HEK293 (cell line): ENCODE results near the gene SFMBT2.

Source experiments
- CTCF ChIA-PET: fragments of 350-600 bp; formaldehyde crosslinking; extraction: SDS; loops from one replicate; lab custom pipeline; 2021; ENCODE audit warnings: antibody characterized with exemption; lab: Yijun Ruan, JAX
- POLR2A ChIA-PET: fragments of 300-600 bp; formaldehyde crosslinking; extraction: SDS; loops from one replicate; lab custom pipeline; 2020; ENCODE audit warnings: antibody characterized with exemption, inconsistent platforms; lab: Yijun Ruan, JAX
- H3K27ac ChIP-seq: fragments of 200-500 bp; sonication (Bioruptor generic); 2 replicates; pipeline ENCODE4 v1.5.1; 2014; ENCODE audit warnings: low read depth, low read length, control low read depth, inconsistent platforms; ENCODE audit errors: extremely low read depth
- H3K36me3 ChIP-seq, 2 experiments: fragments of 200-500 bp in 1 of 2; sonication (Bioruptor generic) in 1 of 2; 1 replicate in 1 of 2; 2 replicates in 1 of 2; pipeline ENCODE4 v1.5.1; 2014 to 2017; ENCODE audit warnings: inconsistent platforms in 2 of 2, low read length in 2 of 2; ENCODE audit not compliant: control insufficient read depth in 2 of 2, insufficient read depth in 1 of 2
- H3K4me1 ChIP-seq: fragments of 200-500 bp; sonication (Bioruptor generic); 2 replicates; pipeline ENCODE4 v1.5.1; 2014; ENCODE audit warnings: mild to moderate bottlenecking, low read length, inconsistent platforms; ENCODE audit not compliant: control insufficient read depth, insufficient read depth
- H3K4me3 ChIP-seq: 2 replicates; pipeline ENCODE4 v1.5.1; 2011; ENCODE audit warnings: low read depth, mild to moderate bottlenecking, control low read depth, low read length, moderate library complexity
- H3K9me3 ChIP-seq: fragments of 200-500 bp; sonication (Bioruptor generic); 2 replicates; pipeline ENCODE4 v1.5.1; 2014; ENCODE audit warnings: low read depth, low read length, inconsistent platforms; ENCODE audit not compliant: control insufficient read depth, insufficient read depth
- OVOL3 ChIP-seq: fragments of 450-650 bp; formaldehyde crosslinking; IDR thresholded peaks from 2 replicates; pipeline ENCODE4 v1.5.1; 2016; ENCODE audit warnings: missing biosample characterization, missing genetic modification characterization
- PRDM1 ChIP-seq: fragments of 450-650 bp; formaldehyde crosslinking; IDR thresholded peaks from 2 replicates; pipeline ENCODE4; 2016; ENCODE audit warnings: missing biosample characterization, missing genetic modification characterization
- REPIN1 ChIP-seq: fragments of 450-650 bp; formaldehyde crosslinking; IDR thresholded peaks from 2 replicates; pipeline ENCODE4 v1.5.1; 2017; ENCODE audit warnings: missing biosample characterization, missing genetic modification characterization, low read depth
- ZBTB7A ChIP-seq: fragments of 450-650 bp; formaldehyde crosslinking; IDR thresholded peaks from 2 replicates; pipeline ENCODE4 v1.5.1; 2016; ENCODE audit warnings: low read depth, missing biosample characterization, missing genetic modification characterization
- ZNF138 ChIP-seq: fragments of 450-650 bp; formaldehyde crosslinking; IDR thresholded peaks from 2 replicates; pipeline ENCODE4 v1.5.1; 2016; ENCODE audit warnings: missing biosample characterization, missing genetic modification characterization, borderline replicate concordance
- ZNF175 ChIP-seq: fragments of 450-650 bp; formaldehyde crosslinking; IDR thresholded peaks from 2 replicates; pipeline ENCODE4 v1.5.1; 2016; ENCODE audit warnings: missing biosample characterization, missing genetic modification characterization
- ZNF184 ChIP-seq: fragments of 450-650 bp; IDR thresholded peaks from 2 replicates; pipeline ENCODE4 v1.5.1; 2018; ENCODE audit warnings: missing biosample characterization, mild to moderate bottlenecking, missing genetic modification characterization
- ZNF214 ChIP-seq: fragments of 450-650 bp; formaldehyde crosslinking; IDR thresholded peaks from 2 replicates; pipeline ENCODE4 v1.5.1; 2017; ENCODE audit warnings: missing biosample characterization, mild to moderate bottlenecking, missing genetic modification characterization, borderline replicate concordance
- ZNF221 ChIP-seq: fragments of 450-650 bp; formaldehyde crosslinking; IDR thresholded peaks from 2 replicates; pipeline ENCODE4 v1.5.1; 2017; ENCODE audit warnings: missing biosample characterization, missing genetic modification characterization, borderline replicate concordance
- ZNF302 ChIP-seq: fragments of 450-650 bp; formaldehyde crosslinking; IDR thresholded peaks from 2 replicates; pipeline ENCODE4 v1.5.1; 2016; ENCODE audit warnings: missing biosample characterization, missing genetic modification characterization, low read depth
- ZNF311 ChIP-seq: fragments of 450-650 bp; formaldehyde crosslinking; IDR thresholded peaks from 2 replicates; pipeline ENCODE4 v1.5.1; 2017; ENCODE audit warnings: missing biosample characterization, missing genetic modification characterization, borderline replicate concordance
- ZNF37A ChIP-seq: fragments of 450-650 bp; IDR thresholded peaks from 2 replicates; pipeline ENCODE4 v1.5.1; 2018; ENCODE audit warnings: missing biosample characterization, missing genetic modification characterization
- ZNF514 ChIP-seq: fragments of 450-650 bp; formaldehyde crosslinking; IDR thresholded peaks from 2 replicates; pipeline ENCODE4 v1.5.1; 2016; ENCODE audit warnings: missing biosample characterization, missing genetic modification characterization
- ZNF560 ChIP-seq: fragments of 450-650 bp; formaldehyde crosslinking; IDR thresholded peaks from 2 replicates; pipeline ENCODE4 v1.5.1; 2017; ENCODE audit warnings: missing biosample characterization, missing genetic modification characterization, borderline replicate concordance
- ZNF585B ChIP-seq: fragments of 450-650 bp; formaldehyde crosslinking; IDR thresholded peaks from 2 replicates; pipeline ENCODE4 v1.5.1; 2016; ENCODE audit warnings: missing biosample characterization, missing genetic modification characterization
- ZNF621 ChIP-seq: fragments of 450-650 bp; formaldehyde crosslinking; IDR thresholded peaks from 2 replicates; pipeline ENCODE4 v1.5.1; 2017; ENCODE audit warnings: missing biosample characterization, missing genetic modification characterization
- ZNF629 ChIP-seq: fragments of 450-650 bp; formaldehyde crosslinking; IDR thresholded peaks from 2 replicates; pipeline ENCODE4 v1.5.1; 2017; ENCODE audit warnings: missing biosample characterization, missing genetic modification characterization
- ZNF654 ChIP-seq: fragments of 450-650 bp; formaldehyde crosslinking; IDR thresholded peaks from 2 replicates; pipeline ENCODE4 v1.5.1; 2016; ENCODE audit warnings: low read depth, missing biosample characterization, missing genetic modification characterization
- ZNF658 ChIP-seq: fragments of 450-650 bp; formaldehyde crosslinking; IDR thresholded peaks from 2 replicates; pipeline ENCODE4; 2016; ENCODE audit warnings: missing biosample characterization, missing genetic modification characterization
- ZNF76 ChIP-seq: fragments of 450-650 bp; formaldehyde crosslinking; IDR thresholded peaks from 2 replicates; pipeline ENCODE4; 2016; ENCODE audit warnings: low read depth, missing biosample characterization, missing genetic modification characterization, borderline replicate concordance
- ZNF785 ChIP-seq: fragments of 450-650 bp; formaldehyde crosslinking; IDR thresholded peaks from 2 replicates; pipeline ENCODE4 v1.5.1; 2016; ENCODE audit warnings: missing biosample characterization, missing genetic modification characterization
- TF ChIP-seq, protein P1 (sequence below): fragments of 450-650 bp; formaldehyde crosslinking; IDR thresholded peaks from 2 replicates; pipeline ENCODE4 v1.5.1; 2016; ENCODE audit warnings: missing biosample characterization, missing genetic modification characterization
- TF ChIP-seq, protein P2 (sequence below): fragments of 450-650 bp; formaldehyde crosslinking; IDR thresholded peaks from 2 replicates; pipeline ENCODE4 v1.5.1; 2016; ENCODE audit warnings: missing biosample characterization, missing genetic modification characterization, low read depth
- TF ChIP-seq, protein P3 (sequence below): fragments of 450-650 bp; formaldehyde crosslinking; IDR thresholded peaks from 2 replicates; pipeline ENCODE4 v1.5.1; 2016; ENCODE audit warnings: missing biosample characterization, missing genetic modification characterization
- TF ChIP-seq, protein P4 (sequence below): fragments of 450-650 bp; formaldehyde crosslinking; IDR thresholded peaks from 2 replicates; pipeline ENCODE4 v1.5.1; 2016; ENCODE audit warnings: missing biosample characterization, missing genetic modification characterization

The SFMBT2 gene

DNA sequence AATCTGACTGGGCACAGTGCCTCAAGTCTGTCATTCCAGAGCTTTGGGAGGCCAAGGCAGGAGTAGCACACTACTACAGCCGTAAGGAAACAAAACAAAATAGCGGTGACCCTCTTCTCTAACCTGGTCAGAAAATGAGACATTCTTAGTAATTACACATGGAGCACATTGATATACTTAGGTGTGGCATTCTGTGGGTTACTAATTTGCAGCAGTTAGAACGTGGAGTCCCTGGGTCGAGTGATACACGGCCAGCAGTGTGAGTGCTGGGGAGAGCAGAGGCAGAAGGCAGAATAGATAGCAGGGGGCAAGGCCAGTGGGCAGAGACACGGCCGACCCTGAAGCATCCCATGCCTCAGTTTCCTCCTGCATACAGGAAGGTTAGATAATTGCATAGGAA is 28.9 kb upstream of the SFMBT2 start (continued):
- TF ChIP-seq, protein P1, sequence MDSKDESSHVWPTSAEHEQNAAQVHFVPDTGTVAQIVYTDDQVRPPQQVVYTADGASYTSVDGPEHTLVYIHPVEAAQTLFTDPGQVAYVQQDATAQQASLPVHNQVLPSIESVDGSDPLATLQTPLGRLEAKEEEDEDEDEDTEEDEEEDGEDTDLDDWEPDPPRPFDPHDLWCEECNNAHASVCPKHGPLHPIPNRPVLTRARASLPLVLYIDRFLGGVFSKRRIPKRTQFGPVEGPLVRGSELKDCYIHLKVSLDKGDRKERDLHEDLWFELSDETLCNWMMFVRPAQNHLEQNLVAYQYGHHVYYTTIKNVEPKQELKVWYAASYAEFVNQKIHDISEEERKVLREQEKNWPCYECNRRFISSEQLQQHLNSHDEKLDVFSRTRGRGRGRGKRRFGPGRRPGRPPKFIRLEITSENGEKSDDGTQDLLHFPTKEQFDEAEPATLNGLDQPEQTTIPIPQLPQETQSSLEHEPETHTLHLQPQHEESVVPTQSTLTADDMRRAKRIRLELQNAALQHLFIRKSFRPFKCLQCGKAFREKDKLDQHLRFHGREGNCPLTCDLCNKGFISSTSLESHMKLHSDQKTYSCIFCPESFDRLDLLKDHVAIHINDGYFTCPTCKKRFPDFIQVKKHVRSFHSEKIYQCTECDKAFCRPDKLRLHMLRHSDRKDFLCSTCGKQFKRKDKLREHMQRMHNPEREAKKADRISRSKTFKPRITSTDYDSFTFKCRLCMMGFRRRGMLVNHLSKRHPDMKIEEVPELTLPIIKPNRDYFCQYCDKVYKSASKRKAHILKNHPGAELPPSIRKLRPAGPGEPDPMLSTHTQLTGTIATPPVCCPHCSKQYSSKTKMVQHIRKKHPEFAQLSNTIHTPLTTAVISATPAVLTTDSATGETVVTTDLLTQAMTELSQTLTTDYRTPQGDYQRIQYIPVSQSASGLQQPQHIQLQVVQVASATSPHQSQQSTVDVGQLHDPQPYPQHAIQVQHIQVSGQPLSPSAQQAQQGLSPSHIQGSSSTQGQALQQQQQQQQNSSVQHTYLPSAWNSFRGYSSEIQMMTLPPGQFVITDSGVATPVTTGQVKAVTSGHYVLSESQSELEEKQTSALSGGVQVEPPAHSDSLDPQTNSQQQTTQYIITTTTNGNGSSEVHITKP (tag by site-specific recombination) = no peak
- TF ChIP-seq ZNF785 (tag by site-specific recombination) = no peak

DNA sequence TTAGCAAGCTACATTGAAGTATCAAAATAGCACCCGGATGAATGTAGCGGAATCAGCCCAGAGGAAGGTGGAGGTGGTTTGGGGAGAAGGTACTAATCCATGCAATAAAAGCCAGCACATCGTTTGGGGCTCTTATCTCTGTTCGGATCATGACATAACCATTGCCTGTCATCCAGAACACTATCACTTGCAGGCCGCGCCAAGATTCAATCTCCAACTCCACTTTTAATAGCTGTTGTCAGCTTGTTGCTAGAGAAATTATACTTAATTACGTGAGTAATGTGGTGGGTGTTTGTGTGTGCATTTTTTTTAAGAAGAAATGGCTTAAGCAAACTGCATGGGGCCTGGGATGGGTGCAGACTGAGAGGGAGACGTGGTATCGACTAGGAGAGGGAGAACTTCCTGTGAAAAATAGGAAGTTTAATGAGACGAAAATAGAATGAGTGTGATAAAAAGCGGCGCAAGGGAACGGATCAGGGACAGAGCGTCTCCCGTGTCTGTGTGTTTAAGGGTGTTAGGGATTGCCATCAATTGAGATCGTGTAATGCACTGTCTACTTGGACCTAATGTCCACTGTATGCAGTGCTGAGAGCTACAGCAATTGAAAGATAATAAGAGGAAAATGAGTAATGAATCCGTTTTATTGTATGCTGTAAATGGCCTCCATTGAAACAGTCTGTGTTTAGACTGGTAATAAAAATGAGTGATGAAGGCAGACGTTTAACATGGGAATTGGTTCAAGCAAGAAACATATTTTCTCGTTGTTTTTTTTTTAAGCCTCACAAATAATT is 27.6 kb upstream of the SFMBT2 start:
- H3K27ac ChIP-seq = peak overlapping the region; percentile 79
- ChIA-PET POLR2A (no interaction called here), CTCF (no interaction called here)
- H3K36me3 ChIP-seq = no peaks in the 10 kb centered on the region
- H3K9me3 ChIP-seq = no peaks in the 10 kb centered on the region
- H3K4me1 ChIP-seq = peaks cover 15% of the 10 kb centered on the region
- H3K4me3 ChIP-seq = no peak overlapping the region
- TF ChIP-seq ZNF514 (tag by site-specific recombination) (no peak), ZNF138 (tag by site-specific recombination) (no peak), ZNF302 (tag by site-specific recombination) (no peak), ZNF76 (no peak), ZNF214 (tag by site-specific recombination) (no peak), ZNF585B (tag by site-specific recombination) (no peak), ZNF37A (tag by site-specific recombination) (no peak), ZNF658 (no peak), ZBTB7A (tag by site-specific recombination) (no peak), ZNF184 (no peak), ZNF560 (tag by site-specific recombination) (no peak), ZNF311 (no peak), OVOL3 (tag by site-specific recombination) (peak; percentile 39; the same call in 1 of the 2 replicates), ZNF629 (tag by site-specific recombination) (peak; percentile 75), ZNF221 (tag by site-specific recombination) (no peak), ZNF654 (tag by site-specific recombination) (peak; percentile 10), PRDM1 (tag by site-specific recombination) (no peak), ZNF175 (tag by site-specific recombination) (no peak), ZNF621 (no peak), REPIN1 (tag by site-specific recombination) (no peak)
- TF ChIP-seq, protein P2, sequence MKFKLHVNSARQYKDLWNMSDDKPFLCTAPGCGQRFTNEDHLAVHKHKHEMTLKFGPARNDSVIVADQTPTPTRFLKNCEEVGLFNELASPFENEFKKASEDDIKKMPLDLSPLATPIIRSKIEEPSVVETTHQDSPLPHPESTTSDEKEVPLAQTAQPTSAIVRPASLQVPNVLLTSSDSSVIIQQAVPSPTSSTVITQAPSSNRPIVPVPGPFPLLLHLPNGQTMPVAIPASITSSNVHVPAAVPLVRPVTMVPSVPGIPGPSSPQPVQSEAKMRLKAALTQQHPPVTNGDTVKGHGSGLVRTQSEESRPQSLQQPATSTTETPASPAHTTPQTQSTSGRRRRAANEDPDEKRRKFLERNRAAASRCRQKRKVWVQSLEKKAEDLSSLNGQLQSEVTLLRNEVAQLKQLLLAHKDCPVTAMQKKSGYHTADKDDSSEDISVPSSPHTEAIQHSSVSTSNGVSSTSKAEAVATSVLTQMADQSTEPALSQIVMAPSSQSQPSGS (tag by site-specific recombination) = peak; percentile 48; the same call in 1 of the 2 replicates
- TF ChIP-seq, protein P3, sequence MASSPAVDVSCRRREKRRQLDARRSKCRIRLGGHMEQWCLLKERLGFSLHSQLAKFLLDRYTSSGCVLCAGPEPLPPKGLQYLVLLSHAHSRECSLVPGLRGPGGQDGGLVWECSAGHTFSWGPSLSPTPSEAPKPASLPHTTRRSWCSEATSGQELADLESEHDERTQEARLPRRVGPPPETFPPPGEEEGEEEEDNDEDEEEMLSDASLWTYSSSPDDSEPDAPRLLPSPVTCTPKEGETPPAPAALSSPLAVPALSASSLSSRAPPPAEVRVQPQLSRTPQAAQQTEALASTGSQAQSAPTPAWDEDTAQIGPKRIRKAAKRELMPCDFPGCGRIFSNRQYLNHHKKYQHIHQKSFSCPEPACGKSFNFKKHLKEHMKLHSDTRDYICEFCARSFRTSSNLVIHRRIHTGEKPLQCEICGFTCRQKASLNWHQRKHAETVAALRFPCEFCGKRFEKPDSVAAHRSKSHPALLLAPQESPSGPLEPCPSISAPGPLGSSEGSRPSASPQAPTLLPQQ (tag by site-specific recombination) = 0 out of 2 replicates have a peak, but pooled peaks have one; percentile 9
- TF ChIP-seq, protein P4, sequence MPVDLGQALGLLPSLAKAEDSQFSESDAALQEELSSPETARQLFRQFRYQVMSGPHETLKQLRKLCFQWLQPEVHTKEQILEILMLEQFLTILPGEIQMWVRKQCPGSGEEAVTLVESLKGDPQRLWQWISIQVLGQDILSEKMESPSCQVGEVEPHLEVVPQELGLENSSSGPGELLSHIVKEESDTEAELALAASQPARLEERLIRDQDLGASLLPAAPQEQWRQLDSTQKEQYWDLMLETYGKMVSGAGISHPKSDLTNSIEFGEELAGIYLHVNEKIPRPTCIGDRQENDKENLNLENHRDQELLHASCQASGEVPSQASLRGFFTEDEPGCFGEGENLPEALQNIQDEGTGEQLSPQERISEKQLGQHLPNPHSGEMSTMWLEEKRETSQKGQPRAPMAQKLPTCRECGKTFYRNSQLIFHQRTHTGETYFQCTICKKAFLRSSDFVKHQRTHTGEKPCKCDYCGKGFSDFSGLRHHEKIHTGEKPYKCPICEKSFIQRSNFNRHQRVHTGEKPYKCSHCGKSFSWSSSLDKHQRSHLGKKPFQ (tag by site-specific recombination) = peak; percentile 68
